ENCODE results near the gene ERC1.
"Not testable (repeated sequence)": the region's sequence is repeated elsewhere in the genome, so short reads cannot be mapped to it uniquely, and the experiment has no call there.

Gene ERC1

DNA sequence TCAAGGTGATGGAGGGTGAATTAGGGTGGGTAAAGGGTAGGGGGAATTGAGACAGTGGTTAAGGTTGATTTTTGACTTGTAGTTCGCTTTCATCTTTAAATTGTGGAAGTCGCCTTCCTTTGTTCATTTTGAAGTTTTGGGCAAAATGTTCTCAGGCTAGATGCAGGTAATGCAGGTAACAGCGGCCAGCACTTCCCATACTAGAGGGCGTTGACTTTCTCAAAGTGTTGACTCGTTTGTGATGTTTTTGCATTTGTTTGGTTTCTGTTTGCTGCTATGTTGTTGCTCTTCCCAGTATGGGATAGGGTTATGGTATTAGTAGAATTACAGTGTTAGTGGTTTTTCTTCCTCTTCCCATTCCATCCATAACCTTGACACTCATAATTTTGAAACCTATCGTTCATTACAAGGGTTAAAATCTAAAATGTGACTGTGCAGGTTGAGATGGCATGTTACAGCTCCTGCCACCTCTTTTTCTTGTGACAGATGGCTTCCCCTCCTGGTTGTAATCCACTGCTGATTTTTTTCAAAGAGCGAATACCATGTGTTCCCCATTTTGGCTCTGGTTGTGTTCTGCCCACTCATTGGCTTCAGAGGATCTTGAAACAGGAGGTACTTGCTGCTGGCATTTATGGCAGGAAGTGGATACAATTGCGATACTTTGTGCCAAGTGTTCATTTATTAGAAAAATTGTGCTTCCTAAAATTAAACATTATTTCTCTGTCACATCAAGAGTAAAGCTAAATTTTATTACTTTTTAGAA, 57.1 kb downstream of the ERC1 start:
- no peak overlapping the region for H3K9ac ChIP-seq
- TF ChIP-seq, protein P1, sequence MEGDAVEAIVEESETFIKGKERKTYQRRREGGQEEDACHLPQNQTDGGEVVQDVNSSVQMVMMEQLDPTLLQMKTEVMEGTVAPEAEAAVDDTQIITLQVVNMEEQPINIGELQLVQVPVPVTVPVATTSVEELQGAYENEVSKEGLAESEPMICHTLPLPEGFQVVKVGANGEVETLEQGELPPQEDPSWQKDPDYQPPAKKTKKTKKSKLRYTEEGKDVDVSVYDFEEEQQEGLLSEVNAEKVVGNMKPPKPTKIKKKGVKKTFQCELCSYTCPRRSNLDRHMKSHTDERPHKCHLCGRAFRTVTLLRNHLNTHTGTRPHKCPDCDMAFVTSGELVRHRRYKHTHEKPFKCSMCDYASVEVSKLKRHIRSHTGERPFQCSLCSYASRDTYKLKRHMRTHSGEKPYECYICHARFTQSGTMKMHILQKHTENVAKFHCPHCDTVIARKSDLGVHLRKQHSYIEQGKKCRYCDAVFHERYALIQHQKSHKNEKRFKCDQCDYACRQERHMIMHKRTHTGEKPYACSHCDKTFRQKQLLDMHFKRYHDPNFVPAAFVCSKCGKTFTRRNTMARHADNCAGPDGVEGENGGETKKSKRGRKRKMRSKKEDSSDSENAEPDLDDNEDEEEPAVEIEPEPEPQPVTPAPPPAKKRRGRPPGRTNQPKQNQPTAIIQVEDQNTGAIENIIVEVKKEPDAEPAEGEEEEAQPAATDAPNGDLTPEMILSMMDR (conservative IDR thresholded peaks at IDR 0.05; ENCODE audit: low read depth, low read length): no peak
- peaks cover 12% of the 10 kb centered on the region; the same call in 1 of the 2 replicates for H3K79me2 ChIP-seq (ENCODE audit: insufficient read depth, low read depth)
- no peaks in the 10 kb centered on the region for H3K27me3 ChIP-seq (ENCODE audit: insufficient read depth, low read depth)
- no peak overlapping the region for H3K4me2 ChIP-seq
- H3K4me1 ChIP-seq (ENCODE audit: low read depth, poor library complexity, severe bottlenecking): no peaks in the 10 kb centered on the region
- no peak overlapping the region for H3K27ac ChIP-seq
- H4K20me1 ChIP-seq (ENCODE audit: insufficient read depth): no peaks in the 10 kb centered on the region
- no peak overlapping the region for H2AFZ ChIP-seq (ENCODE audit: low read depth)
- no peaks in the 10 kb centered on the region for H3K36me3 ChIP-seq (ENCODE audit: insufficient read depth)
- no peak overlapping the region for H3K4me3 ChIP-seq (IDR thresholded peaks at IDR 0.05; ENCODE audit: insufficient read depth, low read depth, low read length)

DNA sequence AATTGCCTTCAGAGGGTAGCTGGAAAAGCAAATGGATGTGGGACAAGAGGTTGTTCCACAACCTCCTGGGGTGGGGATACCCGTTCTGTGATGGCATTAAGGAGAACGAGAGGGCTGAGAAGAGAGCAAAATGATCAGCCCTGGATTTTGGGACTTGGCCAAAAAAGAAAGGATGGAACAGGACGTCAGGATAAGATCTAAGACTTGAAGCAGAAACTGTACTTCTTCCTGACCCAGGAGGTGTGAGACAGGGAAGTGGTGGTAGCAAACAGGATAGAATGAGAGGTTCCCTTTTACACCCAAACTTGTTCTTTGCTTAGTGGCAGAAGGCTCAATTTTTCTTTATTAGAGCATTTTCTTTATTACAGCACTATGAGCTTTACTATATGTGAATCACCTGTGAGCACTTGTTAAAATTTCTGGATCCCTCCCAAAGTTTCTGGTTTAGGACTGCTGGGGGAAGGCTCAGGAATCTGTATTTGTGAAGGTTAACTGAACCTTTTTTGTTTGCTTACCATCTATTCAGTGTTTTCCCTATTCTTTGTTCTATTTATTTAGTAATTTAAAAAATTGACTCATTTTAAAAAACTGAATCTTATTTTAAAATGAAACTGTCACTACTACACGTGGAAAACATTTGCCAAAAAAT, 59.2 kb downstream of the ERC1 start:
- no peaks in the 10 kb centered on the region for H4K20me1 ChIP-seq (ENCODE audit: insufficient read depth)
- H2AFZ ChIP-seq (ENCODE audit: low read depth): no peak overlapping the region
- H3K9ac ChIP-seq: no peak overlapping the region

DNA sequence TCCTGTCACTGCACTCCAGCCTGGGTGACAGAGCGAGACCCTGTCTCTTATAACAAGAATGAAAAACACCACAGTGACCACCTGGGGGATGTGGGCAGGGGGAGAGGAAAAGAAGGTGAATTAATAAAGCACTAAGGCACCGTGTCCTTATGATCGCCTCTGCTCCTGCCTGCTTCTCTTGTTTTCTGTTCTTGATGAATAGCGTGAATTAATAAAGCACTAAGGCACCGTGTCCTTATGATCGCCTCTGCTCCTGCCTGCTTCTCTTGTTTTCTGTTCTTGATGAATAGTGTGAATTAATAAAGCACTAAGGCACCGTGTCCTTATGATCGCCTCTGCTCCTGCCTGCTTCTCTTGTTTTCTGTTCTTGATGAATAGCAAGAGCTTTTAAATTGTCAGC, 60.6 kb downstream of the ERC1 start:
- H4K20me1 ChIP-seq (ENCODE audit: insufficient read depth); H3K79me2 ChIP-seq (ENCODE audit: insufficient read depth, low read depth); H2AFZ ChIP-seq (ENCODE audit: low read depth): not testable (repeated sequence)

More for the DNA sequence above, 59.2 kb downstream of the ERC1 start:
- H3K4me3 ChIP-seq (IDR thresholded peaks at IDR 0.05; ENCODE audit: insufficient read depth, low read depth, low read length): no peak overlapping the region
- peaks cover 12% of the 10 kb centered on the region; the same call in 1 of the 2 replicates for H3K79me2 ChIP-seq (ENCODE audit: insufficient read depth, low read depth)
- no peaks in the 10 kb centered on the region for H3K27me3 ChIP-seq (ENCODE audit: insufficient read depth, low read depth)
- no peaks in the 10 kb centered on the region for H3K4me1 ChIP-seq (ENCODE audit: low read depth, poor library complexity, severe bottlenecking)
- TF ChIP-seq, protein P1 (conservative IDR thresholded peaks at IDR 0.05; ENCODE audit: low read depth, low read length): no peak
- H3K4me2 ChIP-seq: no peak overlapping the region
- H3K27ac ChIP-seq: no peak overlapping the region
- no peaks in the 10 kb centered on the region for H3K36me3 ChIP-seq (ENCODE audit: insufficient read depth)

DNA sequence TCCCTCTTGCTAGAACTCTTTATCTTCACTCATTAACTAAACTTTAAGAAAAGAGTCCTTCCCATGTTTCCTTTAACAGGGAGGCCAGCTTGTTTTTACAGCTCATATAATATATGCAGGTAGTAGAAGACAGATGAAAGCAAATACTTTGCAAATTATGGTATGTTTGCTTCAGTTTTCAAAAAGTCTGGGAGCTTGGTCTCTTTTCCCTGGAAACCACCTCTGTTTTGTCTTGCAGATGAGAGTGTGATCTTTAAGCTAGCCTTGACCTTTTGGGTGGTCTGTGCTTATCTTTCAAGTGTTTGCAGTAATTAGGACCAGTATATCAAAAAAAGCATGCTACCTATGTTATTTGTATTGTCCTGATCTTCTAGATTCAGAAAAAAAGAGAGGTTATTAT, 62.7 kb downstream of the ERC1 start:
- H3K9ac ChIP-seq: no peak overlapping the region
- no peak overlapping the region for H2AFZ ChIP-seq (ENCODE audit: low read depth)
- TF ChIP-seq, protein P1 (conservative IDR thresholded peaks at IDR 0.05; ENCODE audit: low read depth, low read length): no peak
- H3K36me3 ChIP-seq (ENCODE audit: insufficient read depth): no peaks in the 10 kb centered on the region
- no peak overlapping the region for H3K4me2 ChIP-seq
- H3K27me3 ChIP-seq (ENCODE audit: insufficient read depth, low read depth): no peaks in the 10 kb centered on the region
- no peak overlapping the region for H3K4me3 ChIP-seq (IDR thresholded peaks at IDR 0.05; ENCODE audit: insufficient read depth, low read depth, low read length)
- no peaks in the 10 kb centered on the region for H3K4me1 ChIP-seq (ENCODE audit: low read depth, poor library complexity, severe bottlenecking)
- no peaks in the 10 kb centered on the region for H4K20me1 ChIP-seq (ENCODE audit: insufficient read depth)
- H3K79me2 ChIP-seq (ENCODE audit: insufficient read depth, low read depth): peaks cover 21% of the 10 kb centered on the region; the same call in 1 of the 2 replicates
- H3K27ac ChIP-seq: no peak overlapping the region

More for the DNA sequence above, 60.6 kb downstream of the ERC1 start:
- not testable (repeated sequence) for H3K4me2 ChIP-seq; H3K27ac ChIP-seq; H3K36me3 ChIP-seq (ENCODE audit: insufficient read depth); H3K4me1 ChIP-seq (ENCODE audit: low read depth, poor library complexity, severe bottlenecking); H3K4me3 ChIP-seq (IDR thresholded peaks at IDR 0.05; ENCODE audit: insufficient read depth, low read depth, low read length); H3K9ac ChIP-seq; H3K27me3 ChIP-seq (ENCODE audit: insufficient read depth, low read depth)
